GM18858 (cell line): ENCODE results near the gene EXD3.

Experiments
- ATAC-seq: cut with Tn5 transposase; IDR thresholded peaks from one replicate; pipeline ENCODE4 v1.9.1; 2021; ENCODE audit not compliant: unreplicated experiment

Gene EXD3

GRCh38 chr9:137297966-137298365 lies 125.0 kb downstream of the EXD3 start:
- no peak for ATAC-seq

DNA sequence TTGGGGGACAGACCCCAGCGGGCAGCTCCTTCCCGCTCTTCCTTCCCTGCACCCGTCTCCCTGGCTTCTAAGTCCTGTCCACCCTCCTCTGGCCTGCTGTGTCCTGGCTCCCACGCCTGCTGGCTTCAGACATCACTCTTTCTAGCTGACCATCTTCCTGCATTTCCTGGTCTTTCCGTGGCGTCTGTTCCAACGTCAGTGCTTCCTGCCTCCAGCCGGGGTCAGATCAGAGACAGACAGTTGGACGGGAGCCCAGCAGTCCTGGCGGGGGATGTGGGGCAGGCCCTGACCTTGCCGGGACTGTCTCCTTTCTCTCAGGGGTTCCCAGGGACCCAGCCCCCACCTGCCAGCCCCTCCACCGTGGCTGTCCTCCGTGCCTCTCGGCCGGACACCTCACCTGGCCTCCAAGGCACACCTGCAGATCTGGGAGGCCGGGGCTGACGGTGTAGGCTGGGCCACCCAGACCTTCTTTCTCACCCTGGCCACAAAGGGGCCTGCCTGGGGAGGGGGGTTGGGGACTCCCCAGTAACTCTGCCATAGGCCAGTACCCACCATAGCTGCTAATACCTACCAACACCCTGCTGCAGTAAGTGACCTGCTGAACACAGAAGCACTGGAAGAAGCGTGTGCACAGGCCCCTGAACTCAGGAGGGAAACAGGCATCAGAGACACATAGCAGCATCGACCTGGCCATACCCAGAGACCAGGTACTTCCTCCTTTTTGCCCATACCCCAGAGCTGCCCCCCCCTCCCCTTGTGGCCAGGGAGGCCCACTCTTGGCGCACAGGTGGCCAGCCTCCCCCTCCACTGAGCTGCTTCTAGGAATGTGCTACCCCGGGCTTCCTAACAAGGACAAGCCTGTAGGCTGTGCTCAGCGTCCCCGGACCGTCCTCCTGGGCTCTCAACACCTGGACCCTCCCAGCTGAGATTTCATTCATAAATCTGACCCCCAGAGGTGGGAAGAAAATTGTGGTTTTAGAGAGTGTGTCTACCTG lies 126.0 kb downstream of the EXD3 start:
- ATAC-seq, result no peak

DNA sequence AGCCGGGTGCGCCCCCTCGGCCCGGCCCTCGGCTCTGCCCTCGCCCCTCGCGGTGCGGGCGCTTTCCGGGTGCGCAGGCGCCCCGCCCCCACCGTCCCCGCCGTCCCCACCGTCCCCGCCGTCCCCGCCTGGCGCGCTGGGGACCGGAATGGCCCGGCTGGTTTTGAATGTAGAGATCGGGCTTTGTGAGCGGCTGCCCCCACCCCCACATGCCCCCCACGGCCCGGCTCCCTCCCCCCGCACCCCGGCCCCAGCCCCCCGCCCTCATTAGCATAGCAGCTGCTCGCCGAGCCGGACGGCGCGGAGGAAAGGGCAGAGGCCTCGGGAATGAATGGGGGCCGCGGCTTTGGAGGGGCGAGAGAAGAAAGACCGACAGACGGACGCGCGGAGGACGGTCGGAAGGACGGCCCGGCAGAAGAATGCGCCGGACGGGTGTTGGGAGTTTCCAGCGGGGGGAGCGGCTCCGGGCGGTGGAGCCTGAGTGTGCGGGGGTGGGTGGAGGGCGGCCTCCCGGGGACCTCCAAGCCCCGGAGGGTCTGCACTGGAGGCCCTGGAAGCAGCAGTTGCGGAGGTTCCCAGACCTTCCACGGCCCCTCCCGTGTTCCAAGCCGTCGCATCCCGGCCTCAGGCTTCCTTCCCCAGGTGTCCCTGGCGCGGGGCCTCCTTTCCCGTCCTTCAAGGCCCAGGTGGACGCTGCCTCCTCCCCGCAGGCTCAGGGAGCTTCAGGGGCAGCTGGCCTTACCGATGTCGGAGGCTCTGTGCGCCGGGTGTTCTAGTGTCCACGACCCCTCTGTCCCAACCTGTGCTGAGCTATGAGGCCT lies 126.9 kb downstream of the EXD3 start:
- ATAC-seq, result no peak

DNA sequence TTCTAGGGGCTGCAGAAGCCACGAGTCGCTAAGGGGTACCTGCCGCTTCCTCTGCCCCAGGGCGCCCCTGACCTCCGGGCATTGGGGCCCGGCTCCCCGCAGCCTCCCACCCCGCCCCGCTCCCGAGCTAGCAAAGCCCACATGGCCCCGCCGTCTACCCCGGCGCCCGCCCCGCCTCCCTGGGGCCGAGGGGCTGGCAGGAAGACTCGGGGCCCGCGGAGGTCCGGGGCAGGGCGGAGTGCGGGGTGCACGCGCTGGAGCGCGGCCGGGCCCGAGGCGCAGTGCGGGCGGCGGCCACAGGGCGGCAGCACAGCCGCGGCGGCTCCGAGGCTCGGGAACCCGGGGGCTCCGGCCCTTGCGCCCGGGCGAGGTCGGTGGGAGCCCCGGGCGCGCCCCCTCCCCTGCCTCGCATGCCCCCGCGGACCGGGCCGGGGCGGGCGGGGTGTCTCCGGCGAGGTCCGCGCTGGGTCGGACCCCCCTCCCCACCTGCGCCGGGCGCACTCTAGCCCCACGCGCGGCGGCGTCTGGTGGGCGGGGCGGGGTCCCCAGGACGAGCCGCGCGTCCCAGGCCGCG lies 127.6 kb downstream of the EXD3 start:
- ATAC-seq, result no peak

GRCh38 chr9:137294681-137295237 lies 128.2 kb downstream of the EXD3 start:
- no peak for ATAC-seq

GRCh38 chr9:137294091-137294680 lies 128.8 kb downstream of the EXD3 start:
- no peak for ATAC-seq

GRCh38 chr9:137293482-137294090 lies 129.4 kb downstream of the EXD3 start:
- ATAC-seq, result no peak

DNA sequence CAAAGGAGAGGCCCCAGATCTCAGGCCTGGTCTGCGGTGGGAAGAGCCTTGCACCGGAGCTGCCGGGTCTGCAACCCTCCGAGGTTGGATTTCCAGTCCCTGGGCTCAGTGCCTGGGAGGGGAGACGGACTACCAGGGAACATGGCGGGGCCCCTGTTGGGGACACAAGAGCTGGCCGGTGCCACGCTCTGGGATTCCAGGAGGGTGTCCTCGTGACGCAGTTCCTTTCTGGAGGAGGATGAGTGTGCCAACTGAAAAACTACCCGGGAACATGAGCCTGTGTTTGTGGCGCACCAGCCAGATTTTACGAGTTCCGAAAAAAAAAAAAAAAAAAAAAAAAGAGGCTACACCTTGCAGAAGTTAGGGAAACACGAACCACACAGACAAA lies 129.9 kb downstream of the EXD3 start:
- ATAC-seq, result no peak

DNA sequence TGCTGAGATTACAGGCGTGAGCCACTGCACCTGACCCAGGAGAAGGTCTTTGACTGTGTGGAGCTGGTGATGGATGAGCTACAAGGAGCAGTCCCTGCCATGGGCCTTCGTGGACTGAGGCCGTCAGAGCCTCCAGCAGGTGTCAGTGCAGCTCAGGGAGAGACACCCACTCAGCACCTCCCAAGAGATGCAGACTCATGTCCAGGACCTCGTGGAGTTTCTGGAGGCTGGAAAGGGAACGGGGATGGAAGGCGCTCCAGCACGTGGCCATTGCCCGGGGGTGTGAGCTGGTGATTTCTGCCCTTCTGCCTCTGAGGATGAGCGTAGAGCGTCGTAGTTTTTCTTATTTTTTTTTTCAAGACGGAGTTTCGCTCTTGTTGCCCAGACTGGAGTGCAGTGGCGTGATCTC lies 136.0 kb downstream of the EXD3 start:
- ATAC-seq, result no peak

- no peak for ATAC-seq
These were observed 141.4 kb downstream of the EXD3 start for GRCh38 chr9:137281345-137282116.

GRCh38 chr9:137280474-137281344 lies 142.3 kb downstream of the EXD3 start:
- ATAC-seq, result no peak

- ATAC-seq, result no peak
These were observed 143.1 kb downstream of the EXD3 start for GRCh38 chr9:137279741-137280473.

GRCh38 chr9:137278721-137279711 lies 143.9 kb downstream of the EXD3 start:
- no peak for ATAC-seq

DNA sequence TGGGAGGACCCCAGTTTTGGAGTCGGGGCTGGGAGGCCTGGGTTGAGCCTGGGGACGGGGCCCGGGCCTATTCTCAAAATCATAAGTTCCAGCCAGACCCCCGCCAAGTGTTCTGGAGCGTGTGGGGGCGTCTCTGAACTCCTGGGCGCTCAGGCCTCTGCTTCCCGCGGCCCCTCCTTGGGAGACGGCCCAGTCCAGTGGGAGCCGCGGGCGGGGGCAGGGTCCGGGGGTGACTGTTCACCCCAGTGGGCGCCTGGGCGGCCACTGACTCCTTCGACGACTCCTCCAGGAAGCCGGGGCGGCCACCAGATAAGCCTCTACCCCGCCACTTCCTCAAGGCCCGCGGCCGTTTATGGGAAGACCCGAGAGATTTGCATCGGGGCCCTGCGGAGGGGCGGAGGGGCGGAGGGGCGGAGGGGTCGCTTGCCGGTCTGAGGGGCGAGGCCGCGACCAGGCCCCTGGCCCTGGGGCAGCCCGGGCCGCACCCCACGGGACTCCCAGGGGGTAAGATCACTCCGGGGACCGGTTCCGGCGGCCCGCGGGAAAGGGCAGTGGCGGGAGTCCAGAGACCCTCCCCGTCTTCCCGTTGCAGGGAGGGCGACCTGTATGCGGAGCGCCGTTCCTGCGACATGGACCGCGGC lies 144.8 kb downstream of the EXD3 start:
- ATAC-seq, result no peak

- ATAC-seq, result peak; percentile 58
These were observed 145.5 kb downstream of the EXD3 start, which contains the start of gene TOR4A for GRCh38 chr9:137277329-137278041. TOR4A (plus strand) TSS chr9:137277726; CDS start chr9:137278690, 964 bp downstream.
